Measurements from ENCODE around the gene PLXNA2.
A peak's percentile ranks its signal among the peaks of the same experiment; 100 is the strongest.

Gene PLXNA2

DNA sequence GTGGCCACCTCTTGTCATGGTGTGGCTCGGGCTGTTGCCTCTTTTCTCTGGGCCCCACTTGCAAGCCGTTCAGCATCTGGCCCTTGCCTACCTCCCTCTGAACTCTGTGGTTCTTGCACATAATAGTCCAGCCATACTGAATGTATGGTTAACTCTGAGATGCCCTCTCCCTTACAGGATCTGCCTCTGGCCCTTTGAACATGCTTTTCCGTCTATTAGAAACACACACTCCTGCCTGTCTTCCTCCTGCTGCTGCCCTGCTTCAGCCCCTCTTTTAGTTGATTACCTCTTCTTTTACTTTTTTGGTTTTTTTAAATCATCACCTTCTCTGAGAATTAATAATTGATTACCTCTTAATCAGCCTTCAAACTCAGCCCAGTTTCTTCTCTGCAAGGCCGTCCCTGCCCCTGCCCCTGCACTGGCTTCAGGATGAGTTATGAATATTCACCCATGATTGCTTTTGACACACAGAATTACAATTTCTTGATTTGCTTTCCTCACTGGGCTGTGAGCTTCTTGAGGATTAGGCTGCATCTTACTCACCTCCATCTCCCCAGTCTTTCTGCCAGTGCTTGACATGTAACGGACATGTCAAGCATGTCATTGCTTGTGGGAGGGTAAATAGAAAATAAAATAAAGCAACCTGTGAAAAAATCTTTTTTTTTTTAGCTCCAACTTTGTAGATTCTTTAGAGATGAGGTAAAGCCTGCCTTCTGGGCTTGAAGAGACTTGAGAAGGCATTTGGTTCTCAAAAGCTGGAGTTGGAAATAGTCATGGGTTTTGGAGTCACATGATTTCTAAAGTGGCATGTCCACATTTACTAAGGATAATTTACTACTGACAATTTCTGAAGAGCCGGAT is 158.3 kb downstream of the PLXNA2 start:
- H3K4me3 ChIP-seq (ENCODE audit: low read depth, low read length): peak overlapping the region; percentile 43
- TF ChIP-seq, protein P1, sequence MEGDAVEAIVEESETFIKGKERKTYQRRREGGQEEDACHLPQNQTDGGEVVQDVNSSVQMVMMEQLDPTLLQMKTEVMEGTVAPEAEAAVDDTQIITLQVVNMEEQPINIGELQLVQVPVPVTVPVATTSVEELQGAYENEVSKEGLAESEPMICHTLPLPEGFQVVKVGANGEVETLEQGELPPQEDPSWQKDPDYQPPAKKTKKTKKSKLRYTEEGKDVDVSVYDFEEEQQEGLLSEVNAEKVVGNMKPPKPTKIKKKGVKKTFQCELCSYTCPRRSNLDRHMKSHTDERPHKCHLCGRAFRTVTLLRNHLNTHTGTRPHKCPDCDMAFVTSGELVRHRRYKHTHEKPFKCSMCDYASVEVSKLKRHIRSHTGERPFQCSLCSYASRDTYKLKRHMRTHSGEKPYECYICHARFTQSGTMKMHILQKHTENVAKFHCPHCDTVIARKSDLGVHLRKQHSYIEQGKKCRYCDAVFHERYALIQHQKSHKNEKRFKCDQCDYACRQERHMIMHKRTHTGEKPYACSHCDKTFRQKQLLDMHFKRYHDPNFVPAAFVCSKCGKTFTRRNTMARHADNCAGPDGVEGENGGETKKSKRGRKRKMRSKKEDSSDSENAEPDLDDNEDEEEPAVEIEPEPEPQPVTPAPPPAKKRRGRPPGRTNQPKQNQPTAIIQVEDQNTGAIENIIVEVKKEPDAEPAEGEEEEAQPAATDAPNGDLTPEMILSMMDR (IDR thresholded peaks at IDR 0.05; ENCODE audit: low read depth, low read length): no peak

DNA sequence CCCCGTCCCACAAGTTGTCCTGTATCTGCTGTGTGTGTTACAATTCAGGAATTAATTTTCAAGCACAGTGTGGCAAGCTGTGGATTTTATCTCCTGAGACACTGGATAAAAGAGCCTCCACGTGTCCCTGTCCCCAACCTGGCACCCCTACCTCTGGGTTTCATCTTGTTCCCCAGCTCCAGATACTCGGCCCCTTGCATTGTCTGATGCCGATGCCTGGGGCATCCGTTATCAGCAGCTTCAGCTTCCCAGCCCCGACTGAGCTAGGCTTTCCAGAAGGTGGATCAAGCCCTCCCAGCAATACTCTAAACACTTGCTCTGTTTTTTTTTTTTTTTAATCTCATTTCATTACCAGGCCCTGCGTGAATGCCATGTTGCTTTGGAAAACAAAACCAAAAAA is 159.4 kb downstream of the PLXNA2 start:
- no peak overlapping the region for H3K4me3 ChIP-seq (ENCODE audit: low read depth, low read length)
- TF ChIP-seq, protein P1 (IDR thresholded peaks at IDR 0.05; ENCODE audit: low read depth, low read length): no peak

DNA sequence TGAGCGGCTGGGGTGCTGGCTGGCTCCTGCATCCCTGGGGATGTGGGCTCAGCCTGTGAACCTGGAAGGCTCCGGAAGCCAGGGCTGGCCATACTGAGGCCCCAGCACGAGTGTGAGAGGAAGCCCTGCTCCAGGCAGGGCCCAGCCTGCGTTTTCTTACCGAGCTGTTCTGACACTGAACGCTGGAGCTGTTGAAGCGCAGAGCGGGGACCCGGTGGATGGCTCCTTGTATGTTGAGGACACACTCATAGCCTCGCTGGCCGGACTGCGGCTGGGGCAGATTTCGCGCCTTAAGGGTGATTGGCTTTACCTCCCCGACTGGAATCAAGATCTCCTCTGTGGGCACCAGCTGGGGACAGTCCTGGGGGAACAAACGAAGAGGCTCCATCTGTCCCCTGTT is 160.0 kb downstream of the PLXNA2 start:
- H3K4me3 ChIP-seq (ENCODE audit: low read depth, low read length): no peak overlapping the region
- TF ChIP-seq, protein P1 (IDR thresholded peaks at IDR 0.05; ENCODE audit: low read depth, low read length): no peak

DNA sequence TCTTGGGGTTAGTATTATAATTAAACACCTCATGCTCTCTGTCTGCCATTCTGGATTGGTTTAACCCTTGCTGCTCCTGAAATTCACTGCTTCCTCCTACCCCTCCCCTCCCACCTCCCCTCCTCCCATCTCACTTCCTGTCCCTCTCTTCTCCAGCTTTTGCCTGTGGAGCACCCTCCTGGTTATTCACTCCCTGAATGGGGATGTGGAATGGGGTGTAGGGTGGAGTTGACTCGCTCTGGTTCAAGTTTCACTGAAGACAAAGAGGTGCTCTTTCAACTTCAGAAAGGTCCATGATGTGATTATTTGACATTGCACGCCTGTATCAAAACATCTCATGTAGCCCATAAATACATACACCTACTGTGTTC is 160.5 kb downstream of the PLXNA2 start:
- TF ChIP-seq, protein P1 (IDR thresholded peaks at IDR 0.05; ENCODE audit: low read depth, low read length): no peak
- H3K4me3 ChIP-seq (ENCODE audit: low read depth, low read length): no peak overlapping the region

DNA sequence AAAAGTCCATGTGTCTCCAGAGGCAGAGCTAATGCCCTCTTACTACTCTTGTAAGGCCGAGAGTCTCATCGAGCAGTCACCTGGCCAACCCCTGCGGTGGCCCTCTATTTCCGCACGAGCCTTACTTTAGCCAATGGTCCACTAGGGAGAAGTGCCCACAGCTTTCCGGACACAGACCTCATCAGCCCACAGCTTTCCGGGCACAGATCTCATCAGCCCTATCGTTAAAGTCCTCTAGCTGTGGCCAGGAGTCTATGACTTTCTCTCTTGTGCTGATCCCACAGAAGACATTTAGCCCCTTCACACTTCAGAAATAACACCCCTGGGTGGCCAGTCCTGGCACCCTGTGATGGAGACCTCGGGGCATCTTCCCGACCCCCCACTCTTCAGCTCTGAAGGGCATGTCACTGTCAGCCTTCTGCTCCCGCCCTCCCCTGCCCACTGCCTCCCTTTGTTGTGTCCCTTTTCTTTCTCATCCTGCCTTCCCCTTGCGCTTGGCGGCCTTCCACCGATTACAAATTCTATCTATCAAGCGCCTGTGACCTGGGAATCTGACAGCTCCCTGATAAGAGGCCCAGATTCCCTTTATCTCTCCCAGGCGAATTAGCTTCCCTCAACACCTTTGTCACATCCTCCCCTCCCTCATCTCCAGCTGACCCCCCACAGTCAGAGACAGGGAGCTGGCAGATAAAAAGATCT is 161.0 kb downstream of the PLXNA2 start:
- TF ChIP-seq, protein P1 (IDR thresholded peaks at IDR 0.05; ENCODE audit: low read depth, low read length): no peak
- H3K4me3 ChIP-seq (ENCODE audit: low read depth, low read length): no peak overlapping the region

DNA sequence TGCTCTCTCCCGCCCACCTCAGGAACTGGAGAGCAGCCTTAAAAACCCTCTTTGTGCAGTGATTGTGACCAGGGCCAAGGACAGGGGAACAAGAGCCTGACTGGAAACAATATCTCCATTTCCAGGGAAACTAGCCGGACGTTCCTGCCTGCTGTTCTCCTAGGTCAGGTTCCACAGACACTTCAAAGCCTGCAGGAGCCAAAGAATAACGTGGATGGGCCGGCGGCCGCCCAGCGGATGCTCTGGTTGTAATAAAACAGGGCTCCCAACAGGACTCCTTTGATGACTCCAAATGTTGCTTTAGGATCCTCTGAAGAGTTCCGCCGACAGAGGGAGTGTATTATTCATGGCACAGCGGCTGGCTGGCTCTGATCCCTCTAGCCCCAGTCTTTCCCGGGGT is 162.2 kb downstream of the PLXNA2 start:
- H3K4me3 ChIP-seq (ENCODE audit: low read depth, low read length): no peak overlapping the region
- TF ChIP-seq, protein P1 (IDR thresholded peaks at IDR 0.05; ENCODE audit: low read depth, low read length): no peak

All from WI38 (cell line).